OCI-M1 (cell line): ENCODE results near the gene CFAP70.
"Not testable (repeated sequence)": the region's sequence is repeated elsewhere in the genome, so short reads cannot be mapped to it uniquely, and the experiment has no call there.

ENCODE experiments used
- DNase-seq: peaks from one replicate; lab custom pipeline; 2025; lab: John Stamatoyannopoulos, UW

The CFAP70 gene

GRCh38 chr10:73358331-73359279, at the start of gene CFAP70:
TSS of gene CFAP70 (minus strand) at chr10:73358864. CDS start at chr10:73354796, 4,068 bp downstream.
- DNase-seq: peak; percentile 98

- DNase-seq: no peak
Measured at GRCh38 chr10:73408061-73408460, 49.4 kb upstream of the CFAP70 start.

GRCh38 chr10:73407495-73407894, 48.8 kb upstream of the CFAP70 start:
- no peak for DNase-seq

GRCh38 chr10:73406846-73407245, 48.2 kb upstream of the CFAP70 start:
- no peak for DNase-seq

- DNase-seq: no peak
Measured at GRCh38 chr10:73405556-73405955, 46.9 kb upstream of the CFAP70 start.

GRCh38 chr10:73404690-73405089, 46.0 kb upstream of the CFAP70 start:
- DNase-seq: no peak

GRCh38 chr10:73401636-73402035, 43.0 kb upstream of the CFAP70 start:
- DNase-seq: no peak

GRCh38 chr10:73399063-73399462, 40.4 kb upstream of the CFAP70 start:
- DNase-seq: no peak

- DNase-seq: no peak
Measured at GRCh38 chr10:73398024-73398423, 39.4 kb upstream of the CFAP70 start.

GRCh38 chr10:73394325-73394724, 35.7 kb upstream of the CFAP70 start:
- DNase-seq: not testable (repeated sequence)

GRCh38 chr10:73388228-73388627, 29.6 kb upstream of the CFAP70 start:
- no peak for DNase-seq

GRCh38 chr10:73386583-73386982, 27.9 kb upstream of the CFAP70 start:
- no peak for DNase-seq

- DNase-seq: no peak
Measured at GRCh38 chr10:73379064-73379748, 20.5 kb upstream of the CFAP70 start.

- DNase-seq: no peak
Measured at GRCh38 chr10:73376679-73377078, 18.0 kb upstream of the CFAP70 start.

- no peak for DNase-seq
Measured at GRCh38 chr10:73368238-73368637, 9.6 kb upstream of the CFAP70 start.

GRCh38 chr10:73366381-73367298, 8.0 kb upstream of the CFAP70 start:
- peak; percentile 88 for DNase-seq

- no peak for DNase-seq
Measured at GRCh38 chr10:73364964-73365363, 6.3 kb upstream of the CFAP70 start.

GRCh38 chr10:73359492-73359891, 828 bp upstream of the CFAP70 start:
- no peak for DNase-seq

- no peak for DNase-seq
Measured at GRCh38 chr10:73357821-73358220, 843 bp downstream of the CFAP70 start.

GRCh38 chr10:73357166-73357565, 1.5 kb downstream of the CFAP70 start:
- DNase-seq: no peak

- no peak for DNase-seq
Measured at GRCh38 chr10:73344269-73344668, 14.4 kb downstream of the CFAP70 start.

- DNase-seq: no peak
Measured at GRCh38 chr10:73340121-73340520, 18.5 kb downstream of the CFAP70 start.
